T-helper 2 cell treated with Interferon-gamma antibody and Interleukin-4, amounts not matched to agents 100 ng/mL and 5 ng/mL, for 36 hours (primary cell): Measurements from ENCODE around the gene MAP3K4. TPM values are rescaled to one million over a fixed set of nuclear protein-coding genes. Genes with fewer than 3 reads are reported as not detected.
"Not testable (repeated sequence)": the region's sequence is repeated elsewhere in the genome, so short reads cannot be mapped to it uniquely, and the experiment has no call there.

ENCODE experiments used
- intact Hi-C: fragments of 100-400 bp; cut with micrococcal nuclease; formaldehyde crosslinking; loops from one replicate; pipeline ENCODE4 v1.15.1; 2023
- total RNA-seq: library from RNA; stranded (reverse); gene quantifications from 2 replicates; pipeline ENCODE4 v1.2.3, GENCODE V29; 2022

The MAP3K4 gene
- total RNA-seq, 1 donor from 2014 or later, result 43.7 TPM

DNA sequence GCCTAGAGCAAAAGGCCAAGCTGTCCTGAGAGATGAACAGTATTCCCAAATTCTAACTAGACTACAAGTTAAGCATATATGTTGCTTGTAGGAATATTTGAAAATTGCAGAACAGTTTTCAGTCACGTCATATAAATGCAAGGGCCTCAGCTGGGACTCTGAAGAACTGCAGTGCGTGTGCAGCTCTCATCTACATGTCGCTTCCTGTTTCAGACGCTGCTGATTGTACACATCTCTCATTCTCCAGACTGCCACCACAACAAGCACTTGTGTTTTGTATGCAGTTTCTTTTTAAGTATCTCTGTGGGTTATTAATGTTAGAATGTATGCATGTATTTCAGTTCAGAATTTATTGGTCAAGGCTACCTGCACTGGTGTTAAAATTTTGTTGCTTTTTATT lies 119.7 kb downstream of the MAP3K4 start:
- intact Hi-C loops, result loop anchor here (5.0 kb wide), 3 partner anchors 116 to 161 kb away; partner anchors contain the start of genes AGPAT4 and MAP3K4

GRCh38 chr6:161115468-161115867 lies 123.9 kb downstream of the MAP3K4 start:
- intact Hi-C loops, result no loop called here

- intact Hi-C loops, result no loop called here
Observed at GRCh38 chr6:161116554-161116953, 125.0 kb downstream of the MAP3K4 start.

DNA sequence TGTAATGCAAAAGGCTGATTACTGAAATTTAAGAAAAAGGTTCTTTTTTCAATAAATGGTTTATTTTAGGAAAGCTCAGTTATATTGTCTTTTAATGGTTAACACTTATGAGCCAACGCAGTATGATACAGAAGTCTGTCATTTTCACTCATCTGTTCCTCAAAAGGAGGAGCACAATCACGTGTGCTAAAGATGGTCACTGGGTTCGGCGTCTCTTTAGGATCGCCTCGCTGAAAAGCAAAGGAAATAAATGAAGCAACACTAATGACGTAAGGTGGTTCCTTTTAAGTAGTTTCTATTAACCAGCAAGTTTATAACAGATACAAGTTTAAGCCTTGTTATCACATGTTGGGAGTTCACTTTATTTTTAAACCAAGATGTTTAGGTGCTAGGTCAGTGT lies 125.7 kb downstream of the MAP3K4 start:
- intact Hi-C loops, result no loop called here

DNA sequence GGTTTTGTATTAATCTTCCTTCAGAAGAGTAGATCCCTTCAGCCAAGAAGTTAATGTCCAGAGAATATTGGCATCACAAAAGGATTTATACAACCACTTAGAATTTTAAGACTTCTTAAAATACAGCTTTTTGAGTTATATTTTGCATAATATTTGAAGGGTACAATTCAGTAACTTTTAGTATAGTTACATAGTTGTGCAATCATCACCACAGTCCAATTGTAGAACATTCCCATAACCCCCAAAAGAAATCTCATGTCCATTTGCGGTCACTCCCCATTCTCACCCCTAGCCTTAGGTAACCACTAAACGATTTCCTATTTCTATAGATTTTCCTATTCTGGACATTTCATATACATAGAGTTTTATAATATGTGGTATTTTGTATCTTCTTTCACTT lies 126.4 kb downstream of the MAP3K4 start:
- intact Hi-C loops, result no loop called here

- intact Hi-C loops, result not testable (repeated sequence)
Observed at GRCh38 chr6:161123319-161123718, 131.8 kb downstream of the MAP3K4 start.

DNA sequence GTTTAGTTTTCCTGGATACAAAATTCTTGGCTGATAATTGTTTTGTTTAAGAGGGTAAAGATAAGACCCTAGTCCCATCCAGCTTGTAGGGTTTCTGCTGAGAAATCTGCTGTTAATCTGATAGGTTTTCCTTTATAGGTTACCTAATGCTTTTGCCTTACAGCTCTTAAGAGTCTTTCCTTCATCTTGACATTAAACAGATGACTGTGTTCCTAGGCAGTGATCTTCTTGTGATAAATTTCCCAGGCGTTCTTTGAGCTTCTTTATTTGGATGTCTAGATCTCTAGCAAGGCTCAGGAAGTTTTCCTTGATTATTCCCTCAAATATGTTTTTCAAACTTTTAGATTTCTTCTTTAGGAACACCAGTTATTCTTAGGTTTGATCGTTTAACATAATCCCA lies 134.0 kb downstream of the MAP3K4 start:
- intact Hi-C loops, result no loop called here

- intact Hi-C loops, result no loop called here
Observed at GRCh38 chr6:161127071-161127740, 135.6 kb downstream of the MAP3K4 start.

- intact Hi-C loops, result no loop called here
Observed at GRCh38 chr6:161128230-161128629, 136.7 kb downstream of the MAP3K4 start.

- intact Hi-C loops, result no loop called here
Observed at GRCh38 chr6:161128680-161129196, 137.2 kb downstream of the MAP3K4 start.

DNA sequence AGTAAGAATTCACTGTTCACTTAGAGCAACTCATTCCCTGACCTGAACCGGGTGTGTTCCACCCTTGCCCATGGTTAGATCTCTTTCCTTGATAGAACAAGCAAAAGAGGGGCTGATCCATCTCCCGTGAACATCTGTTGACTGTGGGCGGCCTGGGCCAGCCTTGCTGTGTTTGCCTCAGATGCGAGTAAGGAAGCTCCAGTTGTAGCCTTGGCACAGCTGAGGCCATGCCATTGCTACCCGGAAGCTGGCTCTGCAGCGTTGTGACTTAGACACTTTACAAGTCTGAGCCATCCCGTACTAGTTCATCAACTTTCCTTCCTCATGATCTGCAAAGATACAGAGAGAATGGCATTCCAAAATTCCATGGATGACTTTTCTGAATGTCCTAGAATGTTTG lies 139.0 kb downstream of the MAP3K4 start:
- intact Hi-C loops, result no loop called here

- intact Hi-C loops, result no loop called here
Observed at GRCh38 chr6:161130967-161131766, 139.6 kb downstream of the MAP3K4 start.

DNA sequence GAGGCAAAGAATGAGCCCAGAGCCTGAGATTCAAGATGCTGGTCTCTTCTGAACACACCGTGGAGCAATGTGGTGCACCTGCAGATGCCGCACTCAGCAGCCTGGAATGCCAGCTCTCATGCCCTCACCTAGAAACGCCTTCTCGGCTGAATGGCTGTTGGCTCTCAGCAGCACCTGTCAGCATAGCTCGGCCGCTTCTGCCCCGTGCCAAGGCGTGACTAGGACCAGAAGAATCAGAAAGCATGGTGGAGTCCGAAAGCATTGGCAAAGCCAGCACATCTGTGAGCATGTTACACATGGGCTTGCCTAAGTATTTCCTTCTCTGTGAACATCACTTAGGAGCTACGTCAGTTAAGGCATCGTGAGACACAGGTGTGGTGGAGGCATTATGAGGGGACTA lies 140.8 kb downstream of the MAP3K4 start:
- intact Hi-C loops, result no loop called here

- intact Hi-C loops, result no loop called here
Observed at GRCh38 chr6:161133963-161134362, 142.4 kb downstream of the MAP3K4 start.

DNA sequence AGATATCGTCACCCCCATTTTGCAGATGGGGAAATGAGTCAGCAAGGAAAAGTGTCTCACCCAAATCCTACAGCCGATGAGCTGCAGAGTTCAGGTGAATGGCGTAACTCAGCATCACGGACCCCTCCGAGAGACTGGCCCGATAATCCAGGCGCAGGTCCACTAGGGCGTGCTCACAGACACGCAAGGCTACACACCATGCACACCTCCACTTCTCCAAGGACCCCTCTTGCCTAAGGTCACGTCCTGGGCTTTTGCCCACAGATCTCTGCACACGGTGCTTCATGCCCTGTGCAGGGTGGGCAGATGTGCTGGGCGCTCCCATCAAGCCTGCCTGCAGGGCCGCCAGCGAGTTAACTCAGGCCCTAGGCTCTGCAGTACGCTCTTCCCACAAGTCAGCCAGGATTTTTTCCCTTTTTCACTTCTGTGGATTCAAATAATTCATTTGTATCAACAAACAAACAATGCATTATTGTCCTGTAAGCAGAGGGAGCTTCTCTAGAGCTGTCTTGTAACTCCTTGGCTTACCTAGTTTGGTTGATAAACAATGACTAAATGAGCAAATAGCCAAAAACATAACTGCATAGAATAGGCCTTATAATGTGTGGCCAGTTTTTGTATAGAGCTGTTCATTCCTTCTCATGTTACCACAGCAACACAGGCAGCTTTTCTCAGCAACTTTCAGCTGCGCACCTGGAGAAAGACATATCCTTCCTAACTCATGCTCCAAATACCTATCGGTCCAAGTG lies 143.2 kb downstream of the MAP3K4 start:
- intact Hi-C loops, result no loop called here

DNA sequence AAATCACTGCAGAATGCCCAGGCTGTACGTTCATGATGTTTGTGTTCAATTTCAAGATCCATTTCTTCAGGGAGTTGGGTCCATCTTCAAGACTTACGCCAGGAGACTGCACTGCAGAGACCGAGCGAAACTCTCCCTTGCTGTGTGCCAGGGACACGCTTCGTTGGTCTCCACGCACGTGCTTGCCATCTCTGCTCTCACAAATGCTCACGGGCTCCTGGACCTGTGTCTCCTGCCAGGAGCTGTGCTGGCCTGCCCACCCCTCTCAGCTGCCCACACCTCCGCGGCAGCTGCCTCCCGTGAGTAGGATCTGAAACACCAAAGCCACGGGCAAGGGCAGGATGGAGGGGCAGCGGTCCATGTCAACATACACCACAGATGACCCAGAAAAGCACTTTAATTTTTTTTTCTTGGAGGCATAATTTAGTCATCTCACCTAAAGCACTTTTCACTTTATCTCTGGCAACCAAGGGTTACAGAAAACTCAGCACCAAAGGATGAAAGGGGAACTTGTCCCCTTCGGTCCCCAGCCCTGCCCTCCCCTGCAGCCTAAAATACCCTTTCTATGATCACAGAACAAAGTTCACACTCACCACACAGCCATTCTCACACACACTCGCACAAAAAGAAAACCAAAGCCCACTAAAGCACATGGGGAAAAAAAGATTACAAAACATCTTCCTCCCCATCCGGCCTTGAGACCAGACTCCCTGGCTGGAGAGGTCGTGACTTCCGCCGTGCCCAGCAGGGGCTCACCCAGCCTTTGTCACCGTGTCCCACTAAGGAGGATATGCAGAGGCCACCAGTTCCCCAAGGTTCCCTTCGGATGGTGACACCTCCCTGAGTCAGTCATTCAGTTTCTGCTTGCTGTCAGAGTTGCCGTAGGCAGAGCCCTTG lies 144.4 kb downstream of the MAP3K4 start:
- intact Hi-C loops, result no loop called here

DNA sequence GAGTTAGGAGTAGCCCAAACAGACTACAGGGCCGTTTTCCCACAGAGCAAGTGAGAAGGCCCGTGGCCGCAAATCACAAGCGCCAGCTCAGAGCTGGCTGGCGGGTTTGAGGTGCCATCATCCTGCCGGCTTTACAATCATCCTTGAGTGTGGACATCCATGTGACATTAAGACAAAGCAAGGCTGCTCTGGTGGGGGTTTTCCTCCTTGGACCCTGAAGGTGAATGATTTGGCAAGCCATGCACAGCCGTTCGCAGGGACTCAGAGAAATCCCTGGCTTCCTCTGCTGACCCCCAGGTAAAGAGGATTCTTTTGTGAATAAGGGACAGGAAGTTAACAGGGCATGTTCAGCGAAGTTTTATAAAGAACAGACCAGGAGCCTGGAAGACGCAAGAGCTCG lies 145.1 kb downstream of the MAP3K4 start:
- intact Hi-C loops, result no loop called here

GRCh38 chr6:161137320-161137719 lies 145.8 kb downstream of the MAP3K4 start:
- intact Hi-C loops, result no loop called here

GRCh38 chr6:161137839-161138542 lies 146.4 kb downstream of the MAP3K4 start:
- intact Hi-C loops, result no loop called here
